Activated T-cell treated with anti-CD3 and anti-CD28 coated beads, Interleukin-2, amount 50 U/mL, for 24 hours (primary cell): Measurements from ENCODE around the gene HGS.

Experiments
- DNase-seq: peaks from one replicate; pipeline ENCODE4 v3.0.0-alpha.2; 2020
- H3K27ac Mint-ChIP-seq: 2 replicates; pipeline ENCODE4 v1.8.0; 2020; ENCODE audit warnings: mild to moderate bottlenecking, mixed read lengths
- H3K27me3 Mint-ChIP-seq: 2 replicates; pipeline ENCODE4 v1.8.0; 2020; ENCODE audit warnings: mixed read lengths
- H3K36me3 Mint-ChIP-seq: 2 replicates; pipeline ENCODE4 v1.8.0; 2020; ENCODE audit warnings: low read depth, mixed read lengths
- H3K4me1 Mint-ChIP-seq: 2 replicates; pipeline ENCODE4 v1.8.0; 2020; ENCODE audit warnings: low read depth, mixed read lengths
- H3K4me3 Mint-ChIP-seq: 2 replicates; pipeline ENCODE4 v1.8.0; 2020; ENCODE audit warnings: mild to moderate bottlenecking, moderate library complexity, mixed read lengths
- H3K9me3 Mint-ChIP-seq: 2 replicates; pipeline ENCODE4 v1.8.0; 2020; ENCODE audit warnings: mixed read lengths

The HGS gene

DNA sequence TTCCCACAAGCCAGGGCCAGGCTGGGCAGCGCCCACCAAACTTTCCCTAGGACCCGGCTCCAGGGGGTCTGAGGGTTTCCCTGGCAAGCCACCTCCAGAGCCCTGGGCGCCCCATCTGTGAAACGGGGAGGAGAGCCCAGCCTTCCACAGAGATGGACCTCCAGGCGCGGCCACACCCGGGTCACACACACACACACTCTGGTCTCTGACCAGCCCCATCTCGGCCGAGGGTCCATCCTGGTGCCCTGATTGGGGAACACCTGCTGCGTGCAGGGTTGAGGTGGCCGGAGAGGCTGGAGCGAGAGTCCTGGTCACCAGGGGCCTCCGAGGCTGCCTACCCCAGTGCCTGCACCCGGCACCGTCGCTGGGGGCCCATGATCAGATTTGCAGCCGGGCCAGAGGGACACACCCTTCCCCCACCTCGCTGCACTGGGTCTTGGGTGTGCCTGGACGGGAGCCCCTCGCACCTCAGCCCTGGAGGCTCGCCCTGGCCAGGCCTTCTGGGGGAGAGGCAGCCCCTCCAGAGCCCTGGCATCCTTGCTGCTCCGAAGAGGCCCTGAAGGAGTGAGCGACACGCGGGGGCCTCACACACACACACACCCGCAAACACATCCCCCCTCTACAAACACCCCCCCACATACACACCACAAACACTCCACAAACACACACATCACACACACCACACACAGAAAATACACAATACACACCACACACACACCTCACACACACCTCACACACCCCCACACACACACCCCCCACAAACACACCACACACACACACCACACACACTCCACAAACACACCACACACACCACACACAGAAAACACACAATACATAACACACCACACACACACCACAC is 58.0 kb downstream of the HGS start:
- Mint-ChIP-seq H3K4me1 (no peaks in the 10 kb centered on the region), H3K9me3 (no peaks in the 10 kb centered on the region), H3K27me3 (peaks cover 11% of the 10 kb centered on the region), H3K36me3 (no peaks in the 10 kb centered on the region), H3K4me3 (no peak overlapping the region), H3K27ac (no peak overlapping the region)
- no peak for DNase-seq
